ENCODE measurements around the gene AFMID. TPM values are rescaled to one million over a fixed set of nuclear protein-coding genes. Genes with fewer than 3 reads are reported as not detected.

The AFMID gene
- total RNA-seq, 1 experiment from 2014 or later, result 45.1 TPM

- CTCF ChIA-PET, result interaction anchor here (0.8 to 5.3 kb wide), 55 partner anchors 8 to 605 kb away, joined by 3 to 52 read pairs (median 7); partner anchors contain the start of genes AFMID, BIRC5, TK1 and TMC6
Observed at GRCh38 chr17:78249818-78250806, 63.0 kb downstream of the AFMID start.

More at GRCh38 chr17:78249818-78250806, 63.0 kb downstream of the AFMID start:
- no peaks in the 10 kb centered on the region for H3K27me3 Mint-ChIP-seq (ENCODE audit: low read depth)
- TF ChIP-seq FOXP4 (CRISPR knock-in tag; IDR thresholded peaks at IDR 0.05), result no peak
- TF ChIP-seq ATF6 (CRISPR knock-in tag; IDR thresholded peaks at IDR 0.05), result no peak
- no peak for TF ChIP-seq NR1H2 (CRISPR knock-in tag; IDR thresholded peaks at IDR 0.05)
- no peak for TF ChIP-seq ZNF423 (CRISPR knock-in tag; IDR thresholded peaks at IDR 0.05)
- TF ChIP-seq JUN (CRISPR knock-in tag; IDR thresholded peaks at IDR 0.05), result no peak
- TF ChIP-seq ATF2 (CRISPR knock-in tag; IDR thresholded peaks at IDR 0.05; ENCODE audit: borderline replicate concordance, low read depth), result no peak
- no peak for TF ChIP-seq USF2 (CRISPR knock-in tag; IDR thresholded peaks at IDR 0.05)
- no peak for TF ChIP-seq ATF3 (CRISPR knock-in tag; conservative IDR thresholded peaks at IDR 0.05)
- no peak for TF ChIP-seq GRHL2 (CRISPR knock-in tag; IDR thresholded peaks at IDR 0.05; ENCODE audit: insufficient replicate concordance, severe bottlenecking)
- no peak for TF ChIP-seq ERG (CRISPR knock-in tag; IDR thresholded peaks at IDR 0.05)
- no peak for TF ChIP-seq MXD4 (CRISPR knock-in tag; IDR thresholded peaks at IDR 0.05; ENCODE audit: borderline replicate concordance)
- TF ChIP-seq STAT6 (CRISPR knock-in tag; conservative IDR thresholded peaks at IDR 0.05; ENCODE audit: low read depth), result no peak
- TF ChIP-seq ZNF416 (CRISPR knock-in tag; IDR thresholded peaks at IDR 0.05), result no peak
- no peak for TF ChIP-seq IRF2 (CRISPR knock-in tag; IDR thresholded peaks at IDR 0.05; ENCODE audit: borderline replicate concordance, low read depth)
- no peak for TF ChIP-seq HMGXB4 (CRISPR knock-in tag; IDR thresholded peaks at IDR 0.05)
- no peak for TF ChIP-seq JAZF1 (CRISPR knock-in tag; IDR thresholded peaks at IDR 0.05)
- peaks cover 5% of the 10 kb centered on the region for H3K9me3 Mint-ChIP-seq
- ATAC-seq, result no peak
- H3K4me3 Mint-ChIP-seq, result no peak overlapping the region
- POLR2A ChIA-PET, result interaction anchor here (0.5 to 1.2 kb wide), 3 partner anchors 64 to 337 kb away, joined by 3 to 5 read pairs (median 3); partner anchors contain the start of gene TK1
- H3K4me1 Mint-ChIP-seq, result peaks cover 28% of the 10 kb centered on the region
- no peak for DNase-seq (ENCODE audit: low spot score)
- no peak overlapping the region for H3K27ac Mint-ChIP-seq
- H3K36me3 Mint-ChIP-seq, result peaks cover 3% of the 10 kb centered on the region; the same call in 1 of the 2 replicates
